HG03575 (cell line): Measurements from ENCODE around the gene AKR1E2.

Source experiments
- ATAC-seq: cut with Tn5 transposase; IDR thresholded peaks from one replicate; pipeline ENCODE4 v1.9.1; 2021; ENCODE audit not compliant: unreplicated experiment, insufficient number of reproducible peaks, low FRiP score; ENCODE audit errors: extremely low read depth

The AKR1E2 gene

GRCh38 chr10:4837551-4837950 lies 11.5 kb downstream of the AKR1E2 start:
- no peak for ATAC-seq

DNA sequence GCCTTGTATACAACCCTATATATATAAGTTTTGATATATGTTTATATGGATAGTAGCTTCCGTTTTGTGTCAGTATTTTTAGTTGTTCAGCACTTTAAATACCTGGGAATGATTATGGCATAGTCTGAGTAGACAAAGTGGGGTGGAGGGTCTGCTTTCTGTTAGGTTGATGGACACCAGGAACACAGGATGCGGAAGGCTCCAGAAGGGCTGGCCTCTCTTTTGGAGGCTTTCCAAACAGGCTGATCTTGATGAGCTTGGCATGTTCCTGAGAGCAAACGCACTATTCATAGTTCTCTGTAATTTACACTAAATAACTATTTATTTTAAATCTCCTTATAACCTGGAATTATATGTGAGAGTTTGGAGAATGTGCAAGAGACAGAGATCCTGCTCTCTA lies 12.7 kb downstream of the AKR1E2 start:
- no peak for ATAC-seq

DNA sequence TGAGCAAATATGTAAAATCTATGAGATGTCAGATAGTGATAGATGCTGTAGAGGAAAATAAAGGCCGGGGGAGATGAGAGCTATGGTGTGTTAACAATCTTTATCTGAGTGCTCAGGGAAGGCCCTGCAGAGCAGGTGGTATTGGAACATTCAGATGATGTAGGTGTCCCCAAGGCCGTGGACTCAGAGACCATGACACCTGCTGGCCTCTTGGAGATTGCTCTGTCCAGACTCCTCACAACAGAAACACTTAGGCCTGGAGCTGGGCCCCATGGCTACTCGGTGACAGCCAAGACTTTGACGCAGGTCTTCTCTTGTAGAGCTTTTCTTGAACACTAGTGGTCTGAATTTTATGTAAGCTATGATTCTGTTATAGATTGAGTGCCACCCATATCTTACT lies 13.3 kb downstream of the AKR1E2 start:
- no peak for ATAC-seq

- no peak for ATAC-seq
Measured at GRCh38 chr10:4840151-4840550, 14.1 kb downstream of the AKR1E2 start.

GRCh38 chr10:4843525-4844180 lies 17.6 kb downstream of the AKR1E2 start:
- no peak for ATAC-seq

- ATAC-seq, result no peak
Measured at GRCh38 chr10:4844864-4845263, 18.9 kb downstream of the AKR1E2 start.

DNA sequence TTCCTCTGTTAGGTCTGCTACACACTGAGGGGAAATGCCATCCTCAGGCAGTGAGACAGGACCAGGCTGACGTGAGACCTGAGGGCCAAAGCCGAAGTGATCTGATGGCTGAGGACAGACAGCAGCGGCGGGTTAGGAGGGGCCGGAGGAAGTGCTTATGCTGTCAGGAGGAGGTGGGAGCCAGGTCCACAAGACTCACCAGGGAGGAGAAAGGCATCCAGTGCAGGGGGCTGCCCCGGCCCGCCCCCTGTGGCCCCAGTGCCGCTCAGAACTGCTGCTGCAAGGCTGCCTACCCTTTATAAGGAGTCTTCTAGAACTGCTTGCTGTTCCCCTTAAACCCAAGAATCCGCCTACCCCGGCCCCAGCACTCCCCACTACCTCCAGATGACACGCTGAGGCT lies 19.8 kb downstream of the AKR1E2 start:
- ATAC-seq, result no peak

GRCh38 chr10:4846775-4847174 lies 20.8 kb downstream of the AKR1E2 start:
- ATAC-seq, result no peak

GRCh38 chr10:4847561-4848355 lies 21.8 kb downstream of the AKR1E2 start:
- ATAC-seq, result no peak

DNA sequence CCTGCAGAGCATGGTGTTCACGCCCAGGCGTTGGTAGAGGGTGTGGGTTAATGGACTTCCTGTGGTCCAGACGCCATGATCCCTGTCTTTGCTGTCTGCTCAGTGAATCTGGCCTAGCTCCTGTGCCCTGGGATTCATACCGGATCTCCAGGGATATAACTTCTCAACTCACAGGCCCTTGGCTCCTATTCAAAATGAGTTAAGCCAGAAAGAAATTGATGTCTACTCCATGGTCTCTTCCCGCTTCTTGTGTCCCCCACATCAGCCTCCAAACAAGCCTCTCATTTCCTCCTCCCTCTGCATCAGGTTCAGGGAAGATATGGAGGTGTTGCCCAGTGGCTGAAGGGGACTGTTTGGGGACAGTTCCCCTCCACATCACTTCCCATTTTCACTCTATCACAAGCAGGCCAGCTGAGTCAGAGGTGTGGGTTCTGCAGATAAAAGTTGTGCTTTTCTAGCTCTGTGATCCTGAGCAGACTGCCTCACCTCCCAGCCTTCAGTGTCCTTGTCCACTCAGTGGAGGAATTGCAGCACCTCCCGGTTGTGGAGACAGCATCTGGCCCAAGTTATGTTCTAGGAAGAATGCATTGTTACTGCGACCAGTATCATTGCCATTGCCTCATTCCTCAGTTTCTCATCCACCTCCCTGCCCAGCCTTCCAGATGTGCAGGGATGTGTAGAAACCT lies 22.5 kb downstream of the AKR1E2 start:
- ATAC-seq, result no peak

GRCh38 chr10:4849042-4849402 lies 23.0 kb downstream of the AKR1E2 start:
- no peak for ATAC-seq

DNA sequence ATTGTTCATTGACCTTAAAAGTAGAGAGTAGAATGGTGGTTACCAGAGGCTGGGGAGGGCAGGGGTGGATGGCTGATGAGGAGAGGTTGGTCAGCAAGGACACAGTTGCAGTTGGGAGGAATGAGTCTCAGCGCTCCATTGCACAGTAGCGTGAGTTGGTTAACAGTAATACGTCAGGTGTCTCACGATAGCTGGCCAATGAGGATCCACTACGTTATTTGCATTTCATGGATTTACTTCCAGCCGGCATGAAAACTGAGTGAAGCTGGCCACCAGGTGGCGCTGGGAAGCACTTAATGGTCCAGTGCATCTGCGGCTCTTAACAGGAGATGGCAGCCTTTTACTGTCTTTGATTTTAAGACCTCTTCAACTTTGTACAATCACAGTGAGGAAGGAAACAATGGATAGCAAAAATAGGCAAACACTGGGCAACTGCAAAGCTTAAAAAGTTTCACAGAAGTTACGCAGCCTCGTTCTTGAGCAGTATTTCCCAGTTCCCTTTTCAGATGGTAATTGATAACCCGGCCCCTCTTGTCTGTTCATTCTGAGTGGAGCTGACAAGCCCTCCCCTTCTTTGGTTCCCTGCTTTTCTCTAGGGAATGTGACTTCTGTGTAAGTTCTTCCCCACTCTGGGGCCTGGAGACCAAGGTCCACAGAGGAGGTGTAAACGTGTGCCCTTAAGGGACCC lies 23.7 kb downstream of the AKR1E2 start:
- ATAC-seq, result peak; percentile 77

- no peak for ATAC-seq
Measured at GRCh38 chr10:4850397-4850796, 24.4 kb downstream of the AKR1E2 start.

- ATAC-seq, result no peak
Measured at GRCh38 chr10:4851176-4851575, 25.2 kb downstream of the AKR1E2 start.

DNA sequence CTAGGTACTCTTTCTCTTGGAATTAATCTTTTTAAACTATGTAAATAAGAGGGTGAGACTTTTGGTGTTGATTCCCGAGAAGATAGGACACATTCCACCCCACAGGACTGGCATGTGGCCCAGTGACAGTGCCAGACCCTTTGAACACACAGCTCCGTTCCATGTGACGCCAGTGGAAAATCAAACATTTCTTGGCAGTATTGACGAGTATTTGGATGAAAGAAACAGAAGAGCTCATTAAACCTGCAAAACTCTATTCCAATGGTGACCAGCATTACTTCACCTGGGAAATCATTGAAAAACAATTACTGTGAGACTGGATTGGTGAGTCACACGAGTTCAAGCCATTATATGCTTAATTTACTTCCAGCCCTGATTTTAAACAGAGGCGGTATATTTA lies 25.8 kb downstream of the AKR1E2 start:
- no peak for ATAC-seq

DNA sequence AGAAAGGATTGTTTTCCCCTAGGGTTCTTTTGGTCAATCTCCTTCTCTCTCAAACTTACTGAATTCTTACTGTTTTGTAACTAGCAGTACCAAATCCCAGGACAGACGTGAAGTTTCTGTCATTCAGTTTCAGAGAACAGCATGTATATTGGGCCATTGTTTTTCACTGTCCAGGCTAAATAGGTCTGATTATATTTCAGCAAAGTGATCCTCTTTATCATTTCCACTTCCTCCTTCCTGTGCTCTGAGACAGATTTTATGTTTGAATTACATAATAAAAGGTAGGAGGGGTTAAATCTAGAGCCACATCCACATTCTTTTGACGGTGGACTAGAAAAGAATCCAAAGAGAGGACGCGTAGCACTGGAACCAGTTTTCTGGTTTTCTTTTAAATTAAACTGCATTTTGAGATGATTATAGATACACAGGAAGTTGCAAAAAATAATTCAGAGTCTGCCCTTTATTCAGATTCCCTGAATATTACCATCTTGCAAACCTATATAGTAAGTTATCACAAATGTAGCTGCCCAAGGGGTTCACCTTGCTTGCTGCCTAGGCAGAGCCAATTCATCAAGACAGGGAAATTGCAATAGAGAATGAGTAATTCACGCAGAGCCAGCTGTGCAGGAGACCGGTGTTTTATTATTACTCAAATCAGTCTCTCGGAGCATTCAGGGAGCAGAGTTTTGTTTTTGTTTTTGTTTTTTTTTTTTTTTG lies 40.1 kb downstream of the AKR1E2 start:
- no peak for ATAC-seq

DNA sequence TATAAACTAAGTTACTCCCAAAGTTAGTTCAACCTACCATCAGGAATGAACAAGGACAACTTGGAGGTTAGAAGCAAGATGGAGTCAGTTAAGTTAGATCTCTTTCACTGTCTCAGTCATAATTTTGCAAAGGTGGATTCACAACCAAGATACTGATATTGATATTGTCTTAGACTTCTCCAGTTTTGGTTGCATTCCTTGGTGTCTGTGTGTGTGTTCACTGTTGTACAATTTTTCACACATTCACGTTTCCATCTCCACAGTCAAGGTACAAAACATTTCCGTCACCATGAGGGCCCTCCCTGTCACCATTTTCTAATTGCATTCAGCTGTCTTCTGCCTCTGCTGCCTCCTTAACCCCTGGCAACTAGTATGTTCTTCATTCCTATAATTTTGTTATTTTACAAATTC lies 41.1 kb downstream of the AKR1E2 start:
- ATAC-seq, result no peak

- no peak for ATAC-seq
Measured at GRCh38 chr10:4867520-4868356, 41.7 kb downstream of the AKR1E2 start.
